Nucleus accumbens (tissue), 56 donors: ENCODE measurements around the gene FTH1.
"Not testable (repeated sequence)": the region's sequence is repeated elsewhere in the genome, so short reads cannot be mapped to it uniquely, and the experiment has no call there.

Source experiments
- DNase-seq, 56 donors: peaks; one replicate each; lab custom pipeline; 2025; lab: John Stamatoyannopoulos, UW

The FTH1 gene

GRCh38 chr11:61967116-61967923 is at the start of gene FTH1:
Gene FTH1 (minus strand): TSS chr11:61967634. CDS start chr11:61967425, 209 bp downstream.
- peak in 55 of 56 donors; percentile 59 to 96 (median 89) for DNase-seq

GRCh38 chr11:62015615-62016014 is 48.2 kb upstream of the FTH1 start:
- DNase-seq, result no peak

- DNase-seq, result no peak
Observed at GRCh38 chr11:62013537-62014476, 46.4 kb upstream of the FTH1 start.

- DNase-seq, result no peak
Observed at GRCh38 chr11:62012832-62013461, 45.5 kb upstream of the FTH1 start.

- DNase-seq, result no peak
Observed at GRCh38 chr11:62012451-62012831, 45.0 kb upstream of the FTH1 start.

- DNase-seq, result no peak
Observed at GRCh38 chr11:62011881-62012280, 44.4 kb upstream of the FTH1 start.

GRCh38 chr11:62010935-62011528 is 43.6 kb upstream of the FTH1 start:
- DNase-seq, result no peak

GRCh38 chr11:62008193-62008592 is 40.8 kb upstream of the FTH1 start:
- DNase-seq, result no peak

GRCh38 chr11:62004473-62004872 is 37.0 kb upstream of the FTH1 start:
- peak in 7 of 56 donors; percentile 9 to 21 (median 14) for DNase-seq

GRCh38 chr11:62002283-62002682 is 34.8 kb upstream of the FTH1 start:
- DNase-seq, result not testable (repeated sequence)

GRCh38 chr11:62001450-62002191 is 34.2 kb upstream of the FTH1 start:
- DNase-seq, result no peak

GRCh38 chr11:62000539-62001446 is 33.4 kb upstream of the FTH1 start:
- DNase-seq, result no peak

- no peak for DNase-seq
Observed at GRCh38 chr11:61999141-61999975, 31.9 kb upstream of the FTH1 start.

- DNase-seq, result peak in 50 of 56 donors; percentile 22 to 85 (median 69)
Observed at GRCh38 chr11:61996933-61997332, 29.5 kb upstream of the FTH1 start.

- peak in 2 of 56 donors; percentile 10 to 26 for DNase-seq
Observed at GRCh38 chr11:61994981-61995380, 27.5 kb upstream of the FTH1 start.

- DNase-seq, result no peak
Observed at GRCh38 chr11:61985869-61986268, 18.4 kb upstream of the FTH1 start.

GRCh38 chr11:61983419-61983818 is 16.0 kb upstream of the FTH1 start:
- peak in 1 of 56 donors; percentile 20 for DNase-seq
